ENCODE measurements around the gene TMEM184C. TPM values are rescaled to one million over a fixed set of nuclear protein-coding genes. Genes with fewer than 3 reads are reported as not detected.

Gene TMEM184C
- polyA plus RNA-seq (ENCODE audit: insufficient read length) = 19.4 TPM

DNA sequence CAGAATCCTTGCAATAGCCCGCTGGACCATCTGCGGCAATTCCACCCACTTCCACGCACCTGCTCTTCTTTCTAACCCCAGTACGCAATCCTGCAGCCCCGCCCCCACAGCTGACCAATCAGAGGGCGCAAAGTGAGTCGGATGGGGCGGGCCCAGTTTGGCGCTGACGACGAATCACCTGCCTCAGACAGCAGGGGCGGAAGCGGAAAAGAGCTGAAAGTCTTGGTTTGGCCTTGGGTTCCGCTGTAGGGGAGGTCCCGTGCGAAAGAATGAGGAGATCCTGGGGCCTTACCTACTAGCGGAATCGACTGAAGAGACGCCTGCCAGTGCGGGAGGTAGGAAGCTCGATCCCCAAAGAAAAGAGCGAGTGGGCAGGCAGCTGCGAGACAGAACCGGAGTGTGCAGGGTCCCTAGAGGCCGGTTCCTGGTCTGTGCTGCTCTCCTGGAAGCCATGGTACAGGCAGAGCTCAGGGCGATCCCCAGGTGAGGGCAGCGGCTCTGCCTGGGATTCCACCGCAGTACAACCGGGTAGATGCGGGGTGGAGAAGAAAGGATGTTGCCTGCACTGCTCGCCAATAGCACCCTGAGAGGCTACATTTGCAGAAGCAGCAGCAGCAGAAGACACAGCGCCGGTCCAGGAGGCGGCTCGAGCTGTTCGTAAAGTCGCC is at the start of gene TMEM184C:
Gene TMEM184C, plus strand, starts transcription at position 225 of the 668 bp plus-strand sequence. CDS start 560 bp downstream, outside the sequence.
- peak; percentile 94 for DNase-seq

DNA sequence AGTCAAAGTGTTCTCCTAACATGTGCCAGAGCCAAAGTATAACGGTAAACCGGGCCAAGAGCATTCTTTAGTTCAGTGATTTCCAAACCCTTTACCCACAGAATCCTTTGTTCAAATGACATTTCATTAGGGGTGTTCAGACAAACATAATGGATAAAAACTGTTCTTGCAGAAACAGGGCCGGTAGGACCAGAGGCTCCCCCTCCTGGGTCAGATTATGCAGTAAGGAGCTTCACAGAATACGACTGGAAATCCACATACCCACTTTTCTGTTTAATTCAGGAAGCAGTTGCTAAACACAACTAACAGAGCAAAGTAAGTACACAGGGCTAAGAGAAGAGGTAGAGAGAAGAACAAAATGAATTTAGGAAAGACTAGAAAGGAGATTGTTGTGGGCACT is 46.6 kb upstream of the TMEM184C start:
- DNase-seq = no peak

DNA sequence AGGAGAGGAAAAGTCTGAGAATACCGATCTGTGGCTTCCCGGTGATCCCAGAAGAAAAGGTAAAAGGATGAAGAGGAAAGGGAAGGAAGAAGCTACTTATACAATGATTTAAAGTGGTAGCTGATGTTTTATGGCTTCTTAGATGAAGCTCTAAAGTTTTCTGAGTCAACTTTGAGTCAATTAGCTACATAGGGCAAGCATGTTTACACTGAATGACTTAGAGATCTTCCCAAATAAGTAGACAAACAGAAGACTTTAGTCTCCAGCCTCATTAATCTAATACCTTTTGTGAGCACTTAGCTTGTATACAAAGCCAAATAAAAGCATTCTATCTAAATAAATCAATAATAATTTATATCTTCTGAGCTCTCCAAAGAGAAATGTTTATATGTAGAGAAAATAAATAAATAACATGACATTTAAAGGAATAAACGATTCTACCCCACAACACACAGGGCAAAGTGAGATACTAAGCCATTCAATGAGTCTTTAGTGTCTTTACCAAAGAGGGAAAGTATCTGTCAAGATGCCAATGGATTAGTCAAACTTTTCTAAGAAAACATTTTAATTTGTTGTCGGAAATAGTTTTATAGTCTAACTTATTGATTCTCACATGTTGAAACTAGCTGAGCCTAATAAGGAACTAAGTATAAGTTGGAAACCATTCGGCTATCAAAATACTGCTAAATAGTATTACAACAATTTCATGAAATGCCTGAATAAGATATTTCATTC is 46.0 kb upstream of the TMEM184C start:
- no peak for DNase-seq

DNA sequence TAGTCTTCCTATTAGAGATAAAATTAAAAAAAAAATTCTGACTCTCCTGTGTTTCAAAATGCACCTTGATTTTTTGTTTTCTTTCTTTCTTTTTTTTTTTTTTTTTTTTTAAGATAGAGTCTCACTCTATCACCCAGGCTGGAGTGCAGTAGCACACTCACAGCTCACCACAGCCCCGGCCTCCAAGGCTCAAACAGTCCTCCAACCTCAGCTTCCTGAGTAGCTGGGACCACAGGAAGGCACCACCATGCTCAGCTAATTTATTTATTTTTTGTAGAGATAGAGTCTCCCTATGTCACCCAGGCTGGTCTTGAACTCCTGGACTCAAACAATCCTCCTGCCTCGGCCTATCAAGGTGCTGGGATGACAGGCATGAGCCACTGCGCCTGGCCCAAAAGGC is 41.1 kb upstream of the TMEM184C start:
- DNase-seq = no peak

DNA sequence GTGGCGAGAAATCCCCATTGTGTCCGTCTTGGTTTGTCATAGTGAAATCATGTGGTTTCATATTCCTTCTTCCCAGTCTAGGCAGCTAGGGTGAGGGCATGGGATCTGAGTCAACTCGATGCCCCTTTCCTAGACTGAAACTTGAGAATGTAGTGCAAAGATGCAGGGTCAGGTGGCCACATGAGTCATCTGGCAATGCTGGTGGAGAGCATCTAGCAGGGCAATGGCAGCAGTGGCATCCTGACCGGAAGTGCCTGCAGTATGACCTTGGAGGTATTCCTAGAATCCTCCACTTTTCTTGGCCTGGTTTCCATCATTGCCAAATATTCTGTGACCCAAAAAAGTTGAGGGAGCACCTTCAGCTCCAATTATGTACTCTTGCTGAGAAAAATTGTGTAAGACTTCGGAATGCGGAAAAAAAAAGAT is 39.1 kb upstream of the TMEM184C start:
- no peak for DNase-seq

DNA sequence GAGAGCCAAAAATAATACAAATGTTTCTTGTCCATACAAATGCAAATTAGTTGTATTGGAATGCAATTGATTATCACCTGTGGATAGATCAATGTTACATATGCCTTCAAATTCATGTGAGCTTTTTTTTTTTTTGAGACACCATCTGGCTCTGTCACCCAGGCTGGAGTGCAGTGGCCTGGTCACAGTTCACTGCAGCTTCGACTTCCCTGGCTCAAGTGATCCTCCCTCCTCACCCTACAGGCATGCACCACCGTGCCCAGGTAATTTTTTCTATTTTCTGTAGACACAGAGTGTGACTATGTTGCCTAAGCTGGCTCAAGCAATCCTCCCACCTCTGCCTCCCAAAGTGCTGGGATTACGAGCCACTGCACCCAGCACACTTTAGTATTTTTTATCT is 38.6 kb upstream of the TMEM184C start:
- DNase-seq = no peak

DNA sequence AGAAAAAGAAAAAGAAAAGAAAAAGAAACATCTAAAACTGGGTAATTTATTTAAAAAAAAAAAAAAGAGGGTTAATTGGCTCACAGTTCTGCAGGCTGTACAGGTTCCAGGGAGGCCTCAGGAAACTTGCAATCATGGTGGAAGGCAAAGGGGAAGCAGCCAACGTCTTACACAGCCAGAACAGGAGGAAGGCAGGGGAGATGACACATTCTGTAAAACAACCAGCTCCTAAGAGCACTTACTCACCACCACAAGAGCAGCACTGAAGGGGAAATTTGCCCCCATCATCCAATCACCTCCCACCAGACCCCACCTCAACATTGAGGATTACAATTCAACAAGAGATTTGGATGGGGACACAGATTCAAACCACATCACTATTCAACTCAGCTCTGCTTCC is 36.8 kb upstream of the TMEM184C start:
- no peak for DNase-seq

DNA sequence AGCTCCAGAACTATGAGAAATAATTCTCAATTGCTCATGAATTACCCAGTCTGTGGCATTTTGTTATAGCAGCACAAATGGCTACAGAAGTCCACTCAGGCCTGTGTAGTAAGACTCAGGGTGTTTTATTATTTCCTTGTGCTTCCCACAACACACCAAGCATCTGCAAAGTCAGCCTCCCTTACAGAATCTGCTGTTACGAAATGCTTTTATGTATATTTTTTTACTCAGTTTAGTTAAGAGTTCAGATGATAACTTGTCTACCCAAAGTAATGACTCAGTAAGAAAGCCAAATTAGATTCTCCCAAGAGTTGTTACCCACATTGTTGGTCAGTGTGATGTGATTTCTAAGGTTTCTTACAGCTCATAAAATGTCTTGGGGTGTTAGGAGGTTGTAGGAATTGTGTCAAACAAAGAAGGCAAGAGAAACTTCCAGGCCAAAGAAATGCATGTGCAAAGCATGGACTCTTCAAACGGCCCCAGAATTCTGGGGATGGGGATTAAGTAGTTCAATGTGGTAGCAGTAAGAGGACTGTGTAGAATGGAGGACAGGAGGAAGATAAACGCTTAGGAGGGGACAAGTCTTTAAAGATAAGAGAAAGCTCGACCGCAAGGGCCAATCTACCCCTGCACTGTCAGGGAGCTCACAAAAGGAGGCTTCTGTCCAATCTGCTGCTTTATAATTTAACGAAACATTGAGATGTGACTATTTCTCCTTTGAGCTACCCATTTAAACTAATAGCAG is 35.4 kb upstream of the TMEM184C start:
- no peak for DNase-seq

DNA sequence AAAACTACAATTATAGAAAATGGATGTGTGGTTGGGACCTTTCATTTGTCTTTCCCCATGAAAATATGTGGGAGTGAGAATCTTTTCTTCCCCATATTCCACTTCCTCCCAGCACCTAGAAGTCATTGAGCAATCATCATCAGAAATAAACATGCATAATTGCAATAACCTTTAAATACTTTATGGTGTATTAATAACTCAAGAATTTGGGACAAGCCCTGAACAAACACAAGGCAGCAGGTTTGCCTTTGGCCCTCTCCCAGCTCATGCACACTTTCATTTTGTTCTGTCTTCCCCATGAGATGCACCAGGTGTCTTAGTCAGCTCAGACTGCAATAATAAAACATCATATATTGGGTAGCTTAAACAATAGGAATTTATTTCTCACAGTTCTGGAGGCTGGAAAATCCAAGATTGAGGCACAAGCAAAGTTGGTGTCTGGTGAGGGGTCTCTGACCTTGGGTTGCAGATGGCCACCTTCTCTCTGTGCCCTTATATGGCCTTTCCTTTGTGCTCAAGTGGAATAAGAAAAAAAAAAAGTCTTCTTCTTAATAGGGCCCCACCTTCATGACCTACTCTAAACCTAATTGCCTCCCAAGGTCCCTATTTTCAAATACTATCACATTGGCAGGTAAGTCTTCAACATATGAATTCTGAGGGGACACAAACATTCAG is 34.7 kb upstream of the TMEM184C start:
- DNase-seq = no peak

DNA sequence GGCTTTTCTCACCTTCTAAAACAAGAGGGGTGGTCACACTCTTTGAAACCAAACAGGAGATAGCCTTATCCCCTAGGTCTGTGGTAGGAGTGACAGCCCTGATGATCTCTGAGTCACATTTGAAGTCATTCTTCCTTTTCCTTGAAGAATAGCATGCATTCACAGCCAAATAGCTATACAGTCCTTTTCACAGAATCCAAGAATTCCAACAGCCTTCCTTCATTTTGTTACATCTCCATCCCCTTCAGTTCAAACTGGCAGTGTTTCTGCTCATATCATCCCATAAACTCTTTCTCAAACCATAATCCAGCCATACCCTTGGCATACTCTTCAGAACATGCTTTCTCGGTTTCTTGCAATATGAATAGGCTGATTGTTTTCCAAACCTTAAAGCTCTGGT is 33.3 kb upstream of the TMEM184C start:
- no peak for DNase-seq

DNA sequence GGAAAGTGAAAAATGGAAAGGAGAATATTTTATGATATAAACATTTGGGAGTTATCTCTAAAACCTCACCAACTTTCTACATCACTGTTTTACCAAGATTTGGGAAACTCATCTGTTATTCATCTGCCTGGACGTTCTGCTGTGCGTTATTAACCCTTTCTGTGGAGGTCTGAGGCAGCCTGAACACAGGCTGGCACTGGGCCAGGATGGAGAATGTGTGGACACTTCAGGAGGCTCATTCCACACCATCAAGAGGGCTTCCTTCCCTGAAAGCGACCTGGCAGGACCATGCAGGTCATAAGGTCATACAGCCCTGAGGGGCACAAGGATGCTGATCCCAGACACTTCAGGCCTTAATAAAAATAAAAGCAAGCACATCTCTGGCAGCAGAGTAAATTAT is 31.2 kb upstream of the TMEM184C start:
- no peak for DNase-seq

DNA sequence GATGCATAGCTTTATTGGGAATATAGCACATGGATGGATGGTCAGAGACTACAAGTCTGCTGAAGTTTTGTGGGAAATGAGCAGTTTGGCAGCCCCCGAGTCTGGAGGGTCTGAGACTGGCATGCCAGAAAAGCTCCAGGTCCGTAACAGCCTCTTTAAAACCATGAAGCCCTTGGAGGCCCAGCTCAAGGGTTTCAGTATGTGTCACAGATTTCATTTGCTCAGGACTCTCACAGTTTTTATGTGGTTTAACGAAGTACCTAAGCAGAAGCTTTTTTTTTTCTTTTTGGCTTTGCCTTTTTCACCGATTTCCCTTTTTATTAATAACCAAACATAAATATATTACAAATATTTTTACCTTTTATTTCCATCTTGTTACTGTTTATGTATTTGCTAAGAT is 30.6 kb upstream of the TMEM184C start:
- no peak for DNase-seq

DNA sequence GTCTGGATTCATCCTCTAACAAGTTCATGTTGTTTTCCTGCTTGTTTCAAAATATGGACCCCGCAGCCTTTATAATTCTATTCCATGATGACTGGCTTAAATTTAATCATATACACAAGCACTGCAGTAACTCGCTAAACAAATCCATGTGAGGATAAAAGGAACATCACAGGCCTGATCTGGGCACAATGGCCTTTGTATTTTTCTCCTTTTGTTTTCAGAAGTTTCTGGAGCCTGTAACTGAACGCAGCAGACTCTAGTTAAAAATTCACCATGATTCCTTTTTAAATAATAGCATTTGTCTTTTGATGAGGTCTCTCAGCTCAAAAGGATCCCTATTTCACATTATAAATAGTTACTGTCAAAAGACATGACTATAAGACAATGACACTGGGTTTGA is 30.2 kb upstream of the TMEM184C start:
- DNase-seq = no peak

DNA sequence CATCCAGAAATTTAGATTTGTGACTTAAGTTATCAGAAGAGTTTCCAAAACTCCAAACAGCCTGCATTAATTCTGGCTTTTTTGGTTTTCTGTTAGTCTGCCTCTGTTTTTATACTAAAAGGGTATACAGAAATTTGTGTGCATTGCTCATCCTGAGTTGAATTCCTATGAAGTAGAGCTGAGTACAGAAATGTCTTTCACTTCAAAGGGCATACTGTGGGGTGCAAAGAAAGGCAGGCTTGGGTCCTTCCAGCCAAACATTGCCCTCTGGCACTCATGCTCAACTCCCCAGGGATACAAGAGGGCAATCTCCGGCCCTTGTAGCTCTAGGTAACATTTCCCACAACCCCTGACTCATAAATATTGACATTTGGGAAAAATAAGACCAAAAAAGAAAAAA is 27.6 kb upstream of the TMEM184C start:
- no peak for DNase-seq

DNA sequence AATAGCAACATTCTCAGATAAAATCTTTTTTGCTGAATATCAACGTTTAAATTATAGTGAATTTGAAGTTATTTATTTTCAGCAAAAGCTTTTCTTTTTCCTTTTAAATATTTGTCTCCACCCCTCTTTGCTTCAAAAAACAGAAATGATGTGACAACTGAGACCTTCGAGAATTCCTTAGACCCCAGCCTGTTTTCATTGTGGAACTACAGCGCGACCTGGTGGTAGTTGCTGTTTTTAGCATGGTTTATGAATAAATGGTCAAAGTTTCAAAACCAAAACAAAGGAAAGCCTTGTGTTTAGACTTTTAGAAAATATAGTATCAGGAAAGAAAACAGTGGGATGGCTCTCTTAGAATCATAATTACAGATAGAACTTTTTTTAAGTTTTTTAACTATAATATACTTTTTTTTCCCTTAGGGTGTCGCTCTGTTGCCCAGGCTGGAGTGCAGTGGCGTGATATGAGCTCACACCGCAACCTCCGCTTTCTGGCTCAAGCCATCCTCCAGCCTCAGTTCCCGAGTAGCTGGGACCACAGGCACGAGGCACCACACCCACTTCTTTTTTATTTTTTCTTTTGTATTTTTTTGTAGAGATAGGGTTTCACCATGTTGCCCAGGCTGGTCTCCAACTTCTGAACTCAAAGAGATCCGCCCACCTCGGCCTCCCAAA is 26.8 kb upstream of the TMEM184C start:
- peak; percentile 80 for DNase-seq

DNA sequence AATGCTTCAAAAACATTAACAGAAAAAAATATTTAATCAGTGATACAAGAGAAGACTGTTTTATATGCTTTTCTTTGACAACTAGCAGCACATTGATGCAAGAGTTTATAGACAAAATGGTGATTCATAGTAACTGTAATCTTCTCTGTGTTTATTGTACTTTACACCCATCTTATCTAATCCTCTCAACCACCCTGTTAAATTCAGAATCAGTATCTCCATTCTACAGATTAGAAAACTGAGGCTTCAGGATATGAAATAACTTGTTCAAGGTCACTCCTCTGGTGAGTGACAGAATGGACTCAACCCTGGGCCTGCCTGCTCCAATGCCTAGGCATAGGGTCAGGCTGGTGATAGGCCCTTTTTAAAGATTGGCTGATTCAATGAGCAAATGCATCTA is 26.1 kb upstream of the TMEM184C start:
- DNase-seq = no peak

DNA sequence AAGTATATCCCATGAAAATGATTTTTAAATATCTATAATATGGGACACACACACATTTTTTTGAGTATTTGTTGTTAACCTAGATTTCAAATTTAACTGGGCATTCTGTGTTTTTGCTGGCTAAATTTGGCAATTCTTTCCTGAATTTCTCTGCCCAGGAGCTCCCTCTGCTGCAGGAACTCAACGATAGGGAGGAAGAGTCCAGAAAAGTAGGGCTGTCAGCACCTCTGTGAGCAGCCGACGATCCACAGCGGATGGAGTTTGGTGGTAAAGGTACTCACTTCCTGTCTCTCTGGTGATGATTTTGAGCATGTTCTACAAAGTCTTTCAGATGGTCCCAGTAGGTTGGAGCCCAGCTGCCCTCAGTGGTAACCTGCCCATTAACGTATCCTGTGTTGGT is 23.1 kb upstream of the TMEM184C start:
- DNase-seq = no peak

DNA sequence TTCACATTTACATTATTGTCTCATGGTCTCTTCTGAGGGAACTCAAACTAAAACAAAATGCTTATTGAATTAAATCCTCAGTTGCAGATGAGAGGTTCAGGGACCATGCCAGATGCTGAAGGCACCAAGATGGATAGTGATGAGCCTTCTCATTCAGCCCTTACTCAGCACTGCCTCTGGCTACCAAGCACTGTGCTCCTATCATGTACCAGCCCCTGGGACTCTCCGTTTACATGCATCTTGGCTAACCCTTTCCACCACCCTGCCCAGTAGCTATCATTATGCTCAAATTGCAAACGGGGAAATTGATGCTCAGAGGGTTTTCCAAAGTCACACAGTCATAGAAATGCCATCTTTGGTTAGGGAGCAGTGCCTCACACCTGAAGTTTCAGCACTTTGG is 22.6 kb upstream of the TMEM184C start:
- no peak for DNase-seq

DNA sequence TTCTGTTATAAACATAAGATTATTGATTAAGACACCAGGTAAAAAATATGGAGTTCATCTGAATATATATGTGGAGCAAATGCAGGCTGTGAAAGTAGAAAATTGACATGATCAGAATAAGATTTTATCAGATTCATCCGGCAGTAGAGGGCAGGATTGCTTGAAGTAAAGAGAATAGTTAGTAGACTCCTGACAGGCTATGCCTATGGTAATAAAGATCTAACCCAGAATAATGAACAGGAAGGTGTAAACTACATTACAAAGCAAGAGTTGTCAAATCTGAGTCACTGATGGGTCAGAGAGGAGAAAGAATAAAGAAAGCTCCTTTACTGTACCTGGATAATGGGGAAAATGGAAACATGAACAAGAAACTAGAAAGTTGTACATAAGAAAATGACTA is 20.8 kb upstream of the TMEM184C start:
- DNase-seq = no peak

DNA sequence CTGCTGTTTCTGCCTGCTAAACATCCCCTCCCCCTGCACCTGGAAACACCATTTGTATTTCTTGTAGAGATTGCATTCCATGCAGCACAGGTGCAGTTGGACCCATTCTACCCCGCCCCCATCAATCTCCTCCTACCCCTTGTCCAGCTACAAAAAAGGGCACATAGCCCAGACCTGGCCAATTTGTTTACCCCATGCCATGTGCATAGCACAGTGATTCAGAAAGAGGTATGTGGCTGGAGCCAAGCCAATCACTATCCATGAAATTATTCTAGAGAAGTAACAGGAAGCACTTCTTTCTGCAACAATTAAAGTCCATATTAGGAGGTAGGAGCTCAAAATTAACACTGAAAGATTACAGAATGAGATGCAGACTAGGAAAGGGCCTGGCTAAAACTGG is 20.2 kb upstream of the TMEM184C start:
- DNase-seq = no peak

DNA sequence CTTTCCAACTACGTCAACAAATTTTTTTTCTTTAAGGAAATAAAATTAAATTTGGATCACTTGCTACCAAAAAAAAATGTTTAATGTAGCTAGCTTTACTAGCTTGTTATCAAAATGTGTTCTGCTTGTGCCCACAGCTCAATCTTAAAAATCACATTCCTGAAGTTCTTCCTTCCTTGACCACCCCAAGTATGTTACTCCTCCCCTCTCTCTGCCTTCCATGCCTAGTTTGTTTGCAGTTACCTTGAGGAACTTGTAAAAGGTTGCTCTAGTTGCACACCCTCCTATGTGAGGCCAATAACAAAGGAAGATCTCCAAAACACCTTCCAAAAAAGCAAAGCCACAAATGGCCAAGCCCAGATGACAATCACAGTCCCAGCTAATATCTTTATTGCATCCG is 19.6 kb upstream of the TMEM184C start:
- no peak for DNase-seq

DNA sequence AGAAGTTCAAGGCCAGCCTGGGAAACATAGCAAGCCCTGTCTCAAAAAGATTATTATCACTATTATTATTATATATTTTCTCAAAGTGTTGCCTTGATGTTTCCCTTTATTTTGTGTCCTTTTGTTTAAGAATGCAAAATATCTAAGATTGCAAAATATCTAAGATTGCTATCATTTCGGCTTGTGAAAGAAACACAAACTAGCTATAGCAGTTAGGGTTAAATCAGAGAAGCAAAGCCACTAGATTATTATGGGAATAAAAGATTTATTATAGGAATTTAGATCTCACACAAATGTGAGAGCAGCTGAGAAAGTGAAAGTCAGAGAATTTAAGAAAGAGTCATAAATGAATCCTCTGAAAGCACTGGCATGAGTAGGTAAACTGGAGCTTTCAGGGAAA is 18.0 kb upstream of the TMEM184C start:
- DNase-seq = no peak

DNA sequence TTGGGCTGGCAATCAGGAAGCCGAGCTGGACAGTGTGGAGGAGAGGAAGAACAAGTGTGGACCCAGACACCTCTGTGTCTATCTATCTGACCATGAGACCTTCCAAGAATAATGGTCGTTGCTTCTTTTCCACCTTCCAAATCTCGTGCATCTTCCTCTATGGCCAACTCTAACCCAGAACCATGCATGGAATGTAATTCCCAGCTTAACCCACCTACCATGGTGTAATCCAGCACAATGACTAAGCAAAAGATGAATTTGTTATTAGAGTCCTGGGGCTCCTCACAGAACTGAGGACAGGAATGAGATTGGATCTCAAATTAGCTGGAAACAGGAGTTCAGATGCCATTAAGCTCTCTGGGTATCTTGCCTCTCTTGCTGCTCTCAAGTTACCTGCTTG is 17.4 kb upstream of the TMEM184C start:
- DNase-seq = no peak
